GOT3 (cell line): ENCODE results near the gene PRICKLE4.

Source experiments
- DNase-seq: peaks from one replicate; lab custom pipeline; 2025; ENCODE audit warnings: mixed read lengths; lab: John Stamatoyannopoulos, UW

The PRICKLE4 gene

GRCh38 chr6:41771058-41771983 is 9.3 kb upstream of the PRICKLE4 start:
- no peak for DNase-seq

GRCh38 chr6:41774841-41775240 is 5.7 kb upstream of the PRICKLE4 start:
- no peak for DNase-seq

GRCh38 chr6:41775293-41775882 is 5.2 kb upstream of the PRICKLE4 start:
- DNase-seq: no peak

- DNase-seq: no peak
Measured at GRCh38 chr6:41777551-41778285, 2.9 kb upstream of the PRICKLE4 start.

- no peak for DNase-seq
Measured at GRCh38 chr6:41778895-41779294, 1.7 kb upstream of the PRICKLE4 start.

- DNase-seq: no peak
Measured at GRCh38 chr6:41779336-41779735, 1.2 kb upstream of the PRICKLE4 start.

- peak; percentile 87 for DNase-seq
Measured at GRCh38 chr6:41779788-41780550, 613 bp upstream of the PRICKLE4 start, which contains the start of gene FRS3. FRS3 (minus strand) TSS chr6:41779900; CDS start chr6:41776987, 2,913 bp downstream.

- DNase-seq: no peak
Measured at GRCh38 chr6:41781366-41781730, 766 bp downstream of the PRICKLE4 start.

GRCh38 chr6:41783106-41783780 is 2.7 kb downstream of the PRICKLE4 start:
- no peak for DNase-seq

- DNase-seq: no peak
Measured at GRCh38 chr6:41784581-41785171, 4.1 kb downstream of the PRICKLE4 start.

- DNase-seq: no peak
Measured at GRCh38 chr6:41785254-41785653, 4.7 kb downstream of the PRICKLE4 start.

- no peak for DNase-seq
Measured at GRCh38 chr6:41785689-41786450, 5.3 kb downstream of the PRICKLE4 start.

- peak; percentile 44 for DNase-seq
Measured at GRCh38 chr6:41786451-41787218, 6.1 kb downstream of the PRICKLE4 start.

GRCh38 chr6:41787219-41787917 is 6.8 kb downstream of the PRICKLE4 start, which contains the start of gene TOMM6:
TOMM6 (plus strand) TSS chr6:41787694; CDS start chr6:41787698, 4 bp downstream.
- DNase-seq: peak; percentile 75

GRCh38 chr6:41789390-41789724 is 8.8 kb downstream of the PRICKLE4 start:
- DNase-seq: no peak

GRCh38 chr6:41790045-41790444 is 9.5 kb downstream of the PRICKLE4 start:
- DNase-seq: no peak

GRCh38 chr6:41791305-41791704 is 10.7 kb downstream of the PRICKLE4 start:
- DNase-seq: no peak

GRCh38 chr6:41791984-41792383 is 11.4 kb downstream of the PRICKLE4 start:
- DNase-seq: no peak

GRCh38 chr6:41796474-41796873 is 15.9 kb downstream of the PRICKLE4 start:
- no peak for DNase-seq
